Activated CD4-positive, CD25-positive, alpha-beta regulatory T cell treated with anti-CD3 and anti-CD28 coated beads, Interleukin-2, amount 50 U/mL, for 24 hours (primary cell): ENCODE measurements around the gene TSPAN9.

Experiments
- ATAC-seq, 2 donors: fragments of 150-1000 bp; cut with Tn5 transposase; one replicate each; pipeline ENCODE4 v1.10.0; 2021; ENCODE audit warnings: mild to moderate bottlenecking in 1 of 2, moderate library complexity in 1 of 2

Gene TSPAN9

GRCh38 chr12:3168223-3169221, 91.3 kb downstream of the TSPAN9 start:
- ATAC-seq = peak; percentile 29 to 32

GRCh38 chr12:3170423-3171194, 93.4 kb downstream of the TSPAN9 start:
- no peak for ATAC-seq

- no peak for ATAC-seq
Observed at GRCh38 chr12:3171195-3171591, 94.0 kb downstream of the TSPAN9 start.

GRCh38 chr12:3172124-3173007, 95.2 kb downstream of the TSPAN9 start:
- ATAC-seq = no peak

- no peak for ATAC-seq
Observed at GRCh38 chr12:3173008-3173553, 95.9 kb downstream of the TSPAN9 start.

GRCh38 chr12:3173912-3174311, 96.7 kb downstream of the TSPAN9 start:
- ATAC-seq = no peak

- no peak for ATAC-seq
Observed at GRCh38 chr12:3175238-3175637, 98.1 kb downstream of the TSPAN9 start.

GRCh38 chr12:3176754-3177153, 99.6 kb downstream of the TSPAN9 start:
- ATAC-seq = no peak

GRCh38 chr12:3177778-3178425, 100.7 kb downstream of the TSPAN9 start:
- ATAC-seq = no peak

GRCh38 chr12:3178671-3179313, 101.6 kb downstream of the TSPAN9 start:
- no peak for ATAC-seq

- ATAC-seq = no peak
Observed at GRCh38 chr12:3179731-3180130, 102.6 kb downstream of the TSPAN9 start.

- no peak for ATAC-seq
Observed at GRCh38 chr12:3182426-3182825, 105.2 kb downstream of the TSPAN9 start.

GRCh38 chr12:3184485-3184884, 107.3 kb downstream of the TSPAN9 start:
- ATAC-seq = no peak

- ATAC-seq = no peak
Observed at GRCh38 chr12:3185260-3185870, 108.2 kb downstream of the TSPAN9 start.

- ATAC-seq = peak in 1 of 2 donors; percentile 56
Observed at GRCh38 chr12:3186546-3187215, 109.5 kb downstream of the TSPAN9 start.

GRCh38 chr12:3187846-3188770, 110.9 kb downstream of the TSPAN9 start:
- no peak for ATAC-seq

GRCh38 chr12:3189282-3189681, 112.1 kb downstream of the TSPAN9 start:
- ATAC-seq = no peak

- no peak for ATAC-seq
Observed at GRCh38 chr12:3190101-3190500, 112.9 kb downstream of the TSPAN9 start.

- no peak for ATAC-seq
Observed at GRCh38 chr12:3191450-3191849, 114.3 kb downstream of the TSPAN9 start.
